Pancreas (tissue), 10 donors: ENCODE measurements around the gene FBH1. TPM values are rescaled to one million over a fixed set of nuclear protein-coding genes. Genes with fewer than 3 reads are reported as not detected.
"Not testable (repeated sequence)": the region's sequence is repeated elsewhere in the genome, so short reads cannot be mapped to it uniquely, and the experiment has no call there.

Experiments
- ATAC-seq, 4 donors: fragments of 200-7000 bp; cut with Tn5 transposase; one replicate each; pipeline versions ENCODE4 v1.8.0 to v1.9.1; 2020; ENCODE audit warnings: mild to moderate bottlenecking in 4 of 4, moderate library complexity in 4 of 4
- DNase-seq, 6 donors: peaks; one replicate each; pipeline ENCODE4 v3.0.0-alpha.2; 2020
- FAIRE-seq: peaks from 2 replicates; lab custom pipeline; 2012; peaks lifted over from hg19 to GRCh38; lab: Jason Lieb, UNC
- H3K27ac ChIP-seq, 4 donors: fragments of 200-600 bp; sonication (generic); 1 replicate in 3 of 4; 2 replicates in 1 of 4; pipeline versions ENCODE4 v1.5.0 to v1.8.0; 2020
- H3K27me3 ChIP-seq, 4 donors: fragments of 200-600 bp; one replicate each; pipeline ENCODE4 v1.8.0; 2021
- H3K36me3 ChIP-seq, 3 donors: fragments of 200-600 bp; sonication (generic) in 1 of 3; one replicate each; pipeline versions ENCODE4 v1.5.0 to v1.8.0; 2020 to 2021
- H3K4me1 ChIP-seq, 3 donors: fragments of 200-600 bp; one replicate each; pipeline ENCODE4 v1.8.0; 2021
- H3K4me3 ChIP-seq, 4 donors: fragments of 200-600 bp; sonication (generic) in 2 of 4; one replicate each; pipeline versions ENCODE4 v1.5.0 to v1.8.0; 2020 to 2021
- H3K9me3 ChIP-seq, 4 donors: fragments of 200-600 bp; one replicate each; pipeline ENCODE4 v1.8.0; 2021
- WGBS, 2 donors: extraction: QIAGEN DNeasy Blood & Tissue Kit; methylation state at CpG; one replicate each; pipeline ENCODE4 v1.1.7; 2013; 5-methylcytosine and 5-hydroxymethylcytosine counted together
- intact Hi-C, 3 donors: fragments of 100-400 bp; cut with DNase I; formaldehyde crosslinking; loops; one replicate each; pipeline versions ENCODE4 v1.11.1 to v1.14.2; 2022
- polyA plus RNA-seq, 2 donors: library from polyadenylated mRNA; stranded (reverse); fragments of 200-250 nt; gene quantifications; one replicate each; pipeline ENCODE4 v1.2.3, GENCODE V29; 2013
- total RNA-seq, 6 donors: library from RNA; stranded (reverse); fragmentation: NEBNext Ultra II Directional in 4 of 6; extraction: Animal tissue kit (Norgen Biotek cat#: 25700) in 4 of 6; gene quantifications; one replicate each; pipeline versions ENCODE4 v1.2.1 to v1.2.4, GENCODE V29; 2021 to 2023
- TF ChIP-seq, protein P1 (sequence below), 4 donors: fragments of 200-600 bp; sonication (generic) in 3 of 4; IDR thresholded peaks; one replicate each; pipeline versions ENCODE4 v1.5.0 to v1.8.0; 2021; ENCODE audit warnings: antibody characterized with exemption in 4 of 4
- donor health status: healthy with polysubstance abuse.
- donor health status: DM: no; HTN: no; CAD: no; lungs with moderate emphysema.
- donor health status: DM: no; HTN: no; CAD: no.
- donor health status: control.
- donor health status: control.
- donor health status: Bipolar disorder and iron deficiency.
- donor health status: DM: yes; HTN: yes; CAD: no.
- donor health status: DM: no; HTN: no; CAD: no.
- donor health status: DM: no; HTN: no; CAD: no.
- donor health status: DM: yes; HTN: yes; CAD: no.

Gene FBH1
- total and polyA plus RNA-seq, 8 donors: 29.5 to 51.7 (median 36.9) TPM

DNA sequence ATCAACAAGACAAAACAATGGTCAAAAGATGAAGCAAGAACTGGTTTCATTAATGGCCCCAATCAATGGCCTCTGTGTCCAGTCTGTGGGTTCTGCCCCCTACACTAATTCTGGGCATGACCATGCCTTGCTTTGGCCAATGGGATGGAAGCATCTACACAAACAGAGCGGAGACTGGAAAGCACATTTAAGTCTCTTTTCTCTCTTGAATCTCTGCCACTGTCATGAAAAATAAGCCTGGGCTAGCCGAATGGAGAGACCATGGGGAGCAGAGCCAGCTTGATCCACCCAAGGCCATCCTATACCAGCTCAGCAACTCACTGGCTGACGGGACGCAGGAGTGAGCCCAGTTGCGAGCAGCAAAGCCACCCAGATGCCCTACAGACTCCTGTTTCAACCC lies 31.2 kb upstream of the FBH1 start:
- WGBS, 2 donors: 78 to 80% methylated on average over 5 of the region's 5 CpGs
- DNase-seq (no peak), ATAC-seq (no peak), FAIRE-seq (no peak)
- Histone ChIP-seq H3K27ac (no peak overlapping the region), H3K4me1 (no peaks in the 10 kb centered on the region), H3K36me3 (no peaks in the 10 kb centered on the region), H3K9me3 (no peaks in the 10 kb centered on the region), H3K4me3 (no peak overlapping the region), H3K27me3 (no peaks in the 10 kb centered on the region)
- TF ChIP-seq, protein P1, sequence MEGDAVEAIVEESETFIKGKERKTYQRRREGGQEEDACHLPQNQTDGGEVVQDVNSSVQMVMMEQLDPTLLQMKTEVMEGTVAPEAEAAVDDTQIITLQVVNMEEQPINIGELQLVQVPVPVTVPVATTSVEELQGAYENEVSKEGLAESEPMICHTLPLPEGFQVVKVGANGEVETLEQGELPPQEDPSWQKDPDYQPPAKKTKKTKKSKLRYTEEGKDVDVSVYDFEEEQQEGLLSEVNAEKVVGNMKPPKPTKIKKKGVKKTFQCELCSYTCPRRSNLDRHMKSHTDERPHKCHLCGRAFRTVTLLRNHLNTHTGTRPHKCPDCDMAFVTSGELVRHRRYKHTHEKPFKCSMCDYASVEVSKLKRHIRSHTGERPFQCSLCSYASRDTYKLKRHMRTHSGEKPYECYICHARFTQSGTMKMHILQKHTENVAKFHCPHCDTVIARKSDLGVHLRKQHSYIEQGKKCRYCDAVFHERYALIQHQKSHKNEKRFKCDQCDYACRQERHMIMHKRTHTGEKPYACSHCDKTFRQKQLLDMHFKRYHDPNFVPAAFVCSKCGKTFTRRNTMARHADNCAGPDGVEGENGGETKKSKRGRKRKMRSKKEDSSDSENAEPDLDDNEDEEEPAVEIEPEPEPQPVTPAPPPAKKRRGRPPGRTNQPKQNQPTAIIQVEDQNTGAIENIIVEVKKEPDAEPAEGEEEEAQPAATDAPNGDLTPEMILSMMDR (IDR thresholded peaks at IDR 0.05): no peak
- intact Hi-C loops: no loop called here

DNA sequence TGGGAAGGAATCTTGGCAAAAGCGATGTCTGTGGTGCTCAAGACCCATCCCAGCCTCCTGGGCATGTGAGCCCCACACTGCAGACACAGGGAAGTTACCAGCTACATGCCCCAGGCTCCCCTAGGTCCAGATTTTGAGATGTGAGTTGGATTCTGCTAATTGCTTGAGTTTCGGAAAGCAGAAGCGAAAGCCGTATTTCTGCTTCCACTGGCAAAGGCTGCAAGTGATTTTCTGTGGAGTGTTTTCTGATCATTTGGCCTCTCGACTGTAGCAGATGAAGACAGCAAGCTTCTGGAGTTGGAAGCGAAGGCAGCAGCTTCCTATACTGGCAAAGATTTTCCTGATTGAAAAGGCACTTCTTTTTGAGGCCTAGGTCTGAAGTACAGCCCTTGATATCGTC lies 30.0 kb upstream of the FBH1 start:
- TF ChIP-seq, protein P1 (IDR thresholded peaks at IDR 0.05): no peak
- Histone ChIP-seq H3K27ac (no peak overlapping the region), H3K4me1 (no peaks in the 10 kb centered on the region), H3K9me3 (no peaks in the 10 kb centered on the region), H3K4me3 (no peak overlapping the region), H3K36me3 (no peaks in the 10 kb centered on the region), H3K27me3 (no peaks in the 10 kb centered on the region)
- ATAC-seq (no peak), DNase-seq (no peak), FAIRE-seq (no peak)
- WGBS, 2 donors: 88 to 95% methylated on average over 7 of the region's 7 CpGs
- intact Hi-C loops: loop anchor here in 1 of 3 donors (10.0 kb wide), 1 partner anchor 185 kb away; no protein-coding TSS in a partner anchor

GRCh38 chr10:5862360-5862961 lies 27.6 kb upstream of the FBH1 start:
- H3K27me3 ChIP-seq: no peaks in the 10 kb centered on the region
- no peaks in the 10 kb centered on the region for H3K9me3 ChIP-seq
- ATAC-seq: no peak
- intact Hi-C loops: loop anchor here in 1 of 3 donors (10.0 kb wide), 1 partner anchor 188 kb away; no protein-coding TSS in a partner anchor
- 91 to 96% methylated on average over 7 of the region's 7 CpGs for WGBS, 2 donors
- no peak for DNase-seq
- FAIRE-seq: no peak
- no peaks in the 10 kb centered on the region for H3K4me1 ChIP-seq
- TF ChIP-seq, protein P1 (IDR thresholded peaks at IDR 0.05): no peak
- no peaks in the 10 kb centered on the region for H3K36me3 ChIP-seq
- H3K27ac ChIP-seq: no peak overlapping the region
- H3K4me3 ChIP-seq: no peak overlapping the region

DNA sequence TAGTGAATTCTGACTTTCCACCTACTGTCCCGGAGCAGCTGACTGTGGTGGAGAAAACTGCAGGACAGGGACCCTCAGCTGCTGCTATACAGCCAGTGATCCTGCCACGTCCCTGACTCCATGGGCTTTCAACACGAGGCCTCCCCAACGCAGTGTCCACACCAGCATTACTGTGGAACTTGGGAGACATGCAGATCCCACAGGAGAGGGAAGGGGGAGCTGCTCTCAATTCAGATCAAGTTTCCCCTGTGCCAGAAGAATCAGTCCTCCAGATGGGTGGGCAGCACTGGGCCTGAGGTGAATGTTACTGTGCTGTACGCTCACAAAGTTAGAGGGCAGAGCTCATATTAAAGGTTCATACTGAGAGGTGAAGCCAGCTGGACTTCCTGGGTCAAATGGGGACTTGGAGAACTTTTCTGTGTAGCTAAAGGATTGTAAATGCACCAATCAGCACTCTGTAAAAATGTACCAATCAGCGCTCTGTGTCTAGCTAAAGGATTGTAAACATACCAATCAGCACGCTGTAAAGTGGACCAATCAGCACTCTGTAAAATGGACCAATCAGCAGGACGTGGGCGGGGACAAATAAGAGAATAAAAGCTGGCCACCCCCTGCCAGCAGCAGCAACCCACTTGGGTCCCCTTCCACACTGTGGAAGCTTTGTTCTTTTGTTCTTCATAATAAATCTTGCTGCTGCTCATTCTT lies 26.9 kb upstream of the FBH1 start:
- WGBS, 2 donors: 96% methylated on average over 9 of the region's 9 CpGs

GRCh38 chr10:5866451-5867081 lies 23.5 kb upstream of the FBH1 start:
- H3K27me3 ChIP-seq, H3K27ac ChIP-seq, H3K4me3 ChIP-seq, FAIRE-seq, H3K36me3 ChIP-seq, ATAC-seq, DNase-seq, H3K9me3 ChIP-seq, H3K4me1 ChIP-seq: not testable (repeated sequence)
- intact Hi-C loops: loop anchor here in 1 of 3 donors (10.0 kb wide), 1 partner anchor 192 kb away; no protein-coding TSS in a partner anchor
- WGBS, 2 donors: 69 to 82% methylated on average over 5 of the region's 5 CpGs

More for the DNA sequence above, 26.9 kb upstream of the FBH1 start:
- not testable (repeated sequence) for H3K4me3 ChIP-seq, ATAC-seq, H3K27ac ChIP-seq, H3K36me3 ChIP-seq, H3K9me3 ChIP-seq, H3K4me1 ChIP-seq, FAIRE-seq, DNase-seq, H3K27me3 ChIP-seq
- intact Hi-C loops: loop anchor here in 1 of 3 donors (10.0 kb wide), 1 partner anchor 188 kb away; no protein-coding TSS in a partner anchor

DNA sequence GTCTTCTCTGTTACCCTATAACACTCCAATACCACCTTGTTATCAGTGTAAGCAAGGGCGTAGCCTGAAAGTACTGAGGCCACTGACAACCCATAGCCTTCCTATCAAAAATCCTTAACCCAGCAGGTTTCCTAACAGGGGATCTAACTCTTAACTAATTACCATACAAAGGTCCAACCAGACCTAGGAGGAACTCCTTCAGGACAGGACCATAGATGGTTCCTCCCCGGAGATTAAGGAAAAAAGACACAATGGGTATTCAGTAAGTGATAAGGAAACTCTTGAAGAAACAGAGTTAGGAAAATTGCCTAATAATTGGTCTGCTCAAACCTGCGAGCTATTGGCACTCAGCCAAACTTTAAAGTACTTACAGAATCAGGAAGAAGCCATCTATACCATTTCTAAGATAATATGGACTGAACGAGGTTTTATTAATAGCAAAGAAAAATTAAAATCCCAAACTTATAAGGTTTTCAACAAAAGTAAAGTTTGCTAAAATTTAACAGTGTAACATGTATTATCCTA lies 22.9 kb upstream of the FBH1 start:
- FAIRE-seq, H3K27me3 ChIP-seq: not testable (repeated sequence)
- intact Hi-C loops: loop anchor here in 1 of 3 donors (10.0 kb wide), 1 partner anchor 192 kb away; no protein-coding TSS in a partner anchor

DNA sequence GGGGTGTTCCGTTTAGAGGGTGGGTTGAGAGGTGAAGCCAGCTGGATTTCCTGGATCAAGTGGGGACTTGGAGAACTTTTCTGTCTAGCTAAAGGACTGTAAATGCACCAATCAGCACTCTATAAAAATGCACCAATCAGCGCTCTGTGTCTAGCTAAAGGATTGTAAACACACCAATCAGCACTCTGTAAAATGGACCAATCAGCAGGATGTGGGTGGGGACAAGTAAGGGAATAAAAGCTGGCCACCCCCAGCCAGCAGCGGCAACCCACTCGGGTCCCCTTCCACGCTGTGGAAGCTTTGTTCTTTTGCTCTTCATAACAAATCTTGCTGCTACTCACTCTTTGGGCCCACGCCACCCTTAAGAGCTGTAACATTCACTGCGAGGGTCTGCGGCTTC lies 21.7 kb upstream of the FBH1 start:
- H3K4me1 ChIP-seq, FAIRE-seq, H3K27me3 ChIP-seq, DNase-seq, H3K27ac ChIP-seq, H3K9me3 ChIP-seq, H3K4me3 ChIP-seq, H3K36me3 ChIP-seq, ATAC-seq: not testable (repeated sequence)
- WGBS, 2 donors: 94 to 98% methylated on average over 8 of the region's 8 CpGs
- intact Hi-C loops: loop anchor here in 1 of 3 donors (10.0 kb wide), 1 partner anchor 194 kb away; no protein-coding TSS in a partner anchor

More for the DNA sequence above, 22.9 kb upstream of the FBH1 start:
- not testable (repeated sequence) for ATAC-seq, H3K4me3 ChIP-seq, H3K4me1 ChIP-seq, H3K27ac ChIP-seq, H3K9me3 ChIP-seq, DNase-seq, H3K36me3 ChIP-seq
- WGBS, 2 donors: 62 to 64% methylated on average over 4 of the region's 4 CpGs
